HCT116 (cell line): ENCODE measurements around the gene TIPIN. TPM values are rescaled to one million over a fixed set of nuclear protein-coding genes. Genes with fewer than 3 reads are reported as not detected.

Source experiments
- ATAC-seq: fragments of 200-7000 bp; cut with Tn5 transposase; 2 replicates; pipeline ENCODE4 v1.9.1; 2020; ENCODE audit warnings: mild to moderate bottlenecking, moderate library complexity
- BruUV-seq: library from RNA; stranded (reverse); fragments of 400-500 nt; replicated peaks from 2 replicates; lab custom pipeline; 2021; lab: Mats Ljungman, UMichigan
- CTCF ChIA-PET: fragments of 300-600 bp; sonication (Branson Sonifier 250); formaldehyde crosslinking; loops from one replicate; lab custom pipeline; 2021; ENCODE audit warnings: antibody characterized with exemption; lab: Charles Lee
- POLR2A ChIA-PET: fragments of 300-600, 350-600 bp; sonication (Branson Sonifier 250); formaldehyde crosslinking; loops from one replicate; lab custom pipeline; 2021; ENCODE audit warnings: antibody characterized with exemption; lab: Charles Lee
- RAD21 ChIA-PET, 2 experiments: fragments of 300-600 bp; sonication (Branson Sonifier 250); formaldehyde crosslinking; loops; one replicate each; lab custom pipeline; 2023; ENCODE audit warnings: low total read pairs in 2 of 2; ENCODE audit not compliant: uncharacterized antibody in 2 of 2, unreplicated experiment in 2 of 2, low non-redundant PET in 1 of 2; lab: Charles Lee
- DNase-seq: peaks from one replicate; pipeline ENCODE4 v3.0.0-alpha.2; 2010; ENCODE audit warnings: low read depth, low spot score
- H2AFZ ChIP-seq: fragments of 200-600 bp; shearing (Covaris generic), sonication (generic); 2 replicates; pipeline ENCODE4 v1.6.1; 2017; ENCODE audit warnings: low read depth, mixed run types, mixed read lengths, antibody characterized with exemption, low read length; ENCODE audit not compliant: poor library complexity, severe bottlenecking
- H3K27ac ChIP-seq: 2 replicates; pipeline ENCODE4 v1.5.1; 2012; ENCODE audit warnings: low read depth, low read length
- H3K27me3 ChIP-seq: fragments of 200-600 bp; sonication (generic); 2 replicates; pipeline ENCODE4 v1.6.1; 2016; ENCODE audit warnings: mixed run types, low read length, mixed read lengths; ENCODE audit not compliant: insufficient read depth
- H3K36me3 ChIP-seq, 2 experiments: fragments of 200-500 bp in 1 of 2; fragments of 200-600 bp in 1 of 2; sonication (Bioruptor generic) in 1 of 2; sonication (generic) in 1 of 2; 2 replicates each; pipeline versions ENCODE4 v1.5.1 to v1.6.1; 2014 to 2016; ENCODE audit warnings: low read length in 2 of 2, inconsistent platforms in 1 of 2, mixed read lengths in 1 of 2, mixed run types in 1 of 2; ENCODE audit not compliant: insufficient read depth in 2 of 2, control insufficient read depth in 1 of 2
- H3K4me1 ChIP-seq, 2 experiments: fragments of 200-600 bp in 1 of 2; sonication (generic) in 1 of 2; 2 replicates each; pipeline versions ENCODE4 v1.5.1 to v1.6.1; 2012 to 2017; ENCODE audit warnings: low read length in 2 of 2, inconsistent platforms in 1 of 2, mild to moderate bottlenecking in 1 of 2, mixed read lengths in 1 of 2, mixed run types in 1 of 2, moderate library complexity in 1 of 2; ENCODE audit not compliant: insufficient read depth in 2 of 2, control insufficient read depth in 1 of 2
- H3K4me2 ChIP-seq: fragments of 200-600 bp; sonication (generic); 2 replicates; pipeline ENCODE4 v1.6.1; 2017; ENCODE audit warnings: mixed run types, low read length, mixed read lengths
- H3K4me3 ChIP-seq, 2 experiments: fragments of 200-600 bp in 1 of 2; sonication (generic) in 1 of 2; replicated peaks in 1 of 2; 2 replicates each; pipeline ENCODE4 v1.5.1; 2011 to 2016; ENCODE audit warnings: low read length in 2 of 2, control low read depth in 1 of 2, low read depth in 1 of 2, mild to moderate bottlenecking in 1 of 2, mixed read lengths in 1 of 2, mixed run types in 1 of 2
- H3K79me2 ChIP-seq: fragments of 200-600 bp; sonication (generic); 2 replicates; pipeline ENCODE4 v1.6.1; 2017; ENCODE audit warnings: mild to moderate bottlenecking, mixed run types, low read length, moderate library complexity, mixed read lengths; ENCODE audit not compliant: insufficient read depth
- H3K9ac ChIP-seq: fragments of 200-600 bp; sonication (generic); 2 replicates; pipeline ENCODE4 v1.6.1; 2016; ENCODE audit warnings: low read length, mixed read lengths
- H3K9me2 ChIP-seq: fragments of 200-600 bp; sonication (generic), shearing (Covaris generic); 2 replicates; pipeline ENCODE4 v1.6.1; 2017; ENCODE audit warnings: mixed run types, mild to moderate bottlenecking, moderate library complexity; ENCODE audit not compliant: insufficient read depth
- H3K9me3 ChIP-seq, 2 experiments: fragments of 200-500 bp in 1 of 2; fragments of 200-600 bp in 1 of 2; sonication (Bioruptor generic) in 1 of 2; sonication (generic) in 1 of 2; 2 replicates each; pipeline ENCODE4 v1.6.1; 2014 to 2017; ENCODE audit warnings: low read length in 2 of 2, mixed read lengths in 2 of 2, inconsistent platforms in 1 of 2, low read depth in 1 of 2, mild to moderate bottlenecking in 1 of 2, mixed run types in 1 of 2, moderate library complexity in 1 of 2; ENCODE audit not compliant: control insufficient read depth in 1 of 2, insufficient read depth in 1 of 2
- H4K20me1 ChIP-seq: fragments of 200-600 bp; sonication (generic), shearing (Covaris generic); 2 replicates; pipeline ENCODE4 v1.6.1; 2017; ENCODE audit warnings: mixed run types, mild to moderate bottlenecking, moderate library complexity; ENCODE audit not compliant: insufficient read depth
- POLR2A ChIP-seq: IDR thresholded peaks from 2 replicates; pipeline ENCODE4 v1.7.0; 2011; ENCODE audit warnings: borderline replicate concordance; ENCODE audit not compliant: insufficient read depth, insufficient read length; ENCODE audit errors: extremely low read depth
- REST ChIP-seq: IDR thresholded peaks from 2 replicates; pipeline ENCODE4 v1.6.1; 2012; ENCODE audit warnings: low read depth
- SIN3A ChIP-seq: IDR thresholded peaks from 2 replicates; pipeline ENCODE4 v1.6.1; 2012; ENCODE audit warnings: low read depth
- intact Hi-C: fragments of 100-400 bp; cut with micrococcal nuclease; formaldehyde crosslinking; loops from 2 replicates; pipeline ENCODE4 v1.10.0; 2022
- total RNA-seq: library from RNA; stranded (reverse); gene quantifications from one replicate; pipeline ENCODE4 v1.2.1, GENCODE V29; 2021; ENCODE audit not compliant: unreplicated experiment

The TIPIN gene
- total RNA-seq, 1 experiment from 2014 or later = 28.1 TPM

GRCh38 chr15:66288551-66289185 lies 67.8 kb downstream of the TIPIN start:
- Histone ChIP-seq H3K4me1 (peaks cover 8 to 31% of the 10 kb centered on the region in 2 experiments; a peak in 3 of 4 replicates), H3K27ac (no peak overlapping the region), H3K9ac (no peak overlapping the region), H3K4me3 (no peak overlapping the region), H2AFZ (no peak overlapping the region), H3K79me2 (no peaks in the 10 kb centered on the region), H4K20me1 (no peaks in the 10 kb centered on the region), H3K9me3 (no peaks in the 10 kb centered on the region), H3K36me3 (no peaks in the 10 kb centered on the region), H3K4me2 (no peak overlapping the region), H3K9me2 (no peaks in the 10 kb centered on the region), H3K27me3 (no peaks in the 10 kb centered on the region)
- DNase-seq (no peak), ATAC-seq (no peak)
- CTCF ChIA-PET = interaction anchor here (1.2 to 1.4 kb wide), 2 partner anchors 19 to 55 kb away, joined by 4 to 5 read pairs; no protein-coding TSS in a partner anchor
- TF ChIP-seq POLR2A = no peak
- POLR2A ChIA-PET = no interaction called here
- RAD21 ChIA-PET = no interaction called here
- BruUV-seq = no TSS peak
- intact Hi-C loops = loop anchor here (5.0 kb wide), 3 partner anchors 36 to 371 kb away; partner anchors contain the start of gene MEGF11

- ChIA-PET RAD21 (no interaction called here), POLR2A (no interaction called here), CTCF (interaction anchor here (1.2 to 1.4 kb wide), 2 partner anchors 18 to 54 kb away, joined by 4 to 5 read pairs; no protein-coding TSS in a partner anchor)
- H4K20me1 ChIP-seq = no peaks in the 10 kb centered on the region
- no peaks in the 10 kb centered on the region for H3K9me2 ChIP-seq
- intact Hi-C loops = loop anchor here (5.0 kb wide), 3 partner anchors 36 to 371 kb away; partner anchors contain the start of gene MEGF11
- H3K4me3 ChIP-seq = no peak overlapping the region
- no peak overlapping the region for H3K27ac ChIP-seq
- H3K9ac ChIP-seq = no peak overlapping the region
- H3K79me2 ChIP-seq = no peaks in the 10 kb centered on the region
- no peaks in the 10 kb centered on the region for H3K36me3 ChIP-seq
- TF ChIP-seq REST (no peak), SIN3A (no peak)
- no peaks in the 10 kb centered on the region for H3K9me3 ChIP-seq
- no peak for DNase-seq
- no peak overlapping the region for H3K4me2 ChIP-seq
- ATAC-seq = no peak
- no peak overlapping the region for H2AFZ ChIP-seq
- BruUV-seq = no TSS peak
- H3K4me1 ChIP-seq = peaks cover 8 to 31% of the 10 kb centered on the region in 2 experiments; a peak in 3 of 4 replicates
- H3K27me3 ChIP-seq = no peaks in the 10 kb centered on the region
Measured at GRCh38 chr15:66288093-66288492, 68.4 kb downstream of the TIPIN start.
